WTC11 (cell line): ENCODE measurements around the gene SNRPE. TPM values are rescaled to one million over a fixed set of nuclear protein-coding genes. Genes with fewer than 3 reads are reported as not detected.

ENCODE experiments used
- ATAC-seq: fragments of 200-7000 bp; cut with Tn5 transposase; 2 replicates; pipeline ENCODE4 v1.10.0; 2021; ENCODE audit warnings: mild to moderate bottlenecking, moderate library complexity
- CTCF ChIA-PET: fragments of 300-600 bp; sonication (Branson Sonifier 250); formaldehyde crosslinking; loops from one replicate; lab custom pipeline; 2021; ENCODE audit warnings: antibody characterized with exemption; lab: Charles Lee
- POLR2A ChIA-PET: fragments of 350-600 bp; sonication (Branson Sonifier 250); formaldehyde crosslinking; loops from one replicate; lab custom pipeline; 2021; ENCODE audit warnings: antibody characterized with exemption; lab: Charles Lee
- DNase-seq: peaks from one replicate; pipeline ENCODE4 v3.0.0; 2021; ENCODE audit warnings: low spot score
- H3K27ac Mint-ChIP-seq: 2 replicates; pipeline ENCODE4 v1.8.0; 2021; ENCODE audit warnings: mixed read lengths
- H3K27me3 Mint-ChIP-seq: 2 replicates; pipeline ENCODE4 v1.8.0; 2021; ENCODE audit warnings: low read depth, mild to moderate bottlenecking, moderate library complexity, mixed read lengths
- H3K36me3 Mint-ChIP-seq: 2 replicates; pipeline ENCODE4 v1.8.0; 2021; ENCODE audit warnings: mixed read lengths
- H3K4me1 Mint-ChIP-seq: 2 replicates; pipeline ENCODE4 v1.8.0; 2022; ENCODE audit warnings: mixed read lengths
- H3K4me3 Mint-ChIP-seq: 2 replicates; pipeline ENCODE4 v1.8.0; 2021; ENCODE audit warnings: mild to moderate bottlenecking, moderate library complexity, mixed read lengths
- H3K9me3 Mint-ChIP-seq: 2 replicates; pipeline ENCODE4 v1.8.0; 2021; ENCODE audit warnings: mixed read lengths
- CBFB ChIP-seq: sonication (generic); formaldehyde crosslinking; IDR thresholded peaks from 2 replicates; pipeline ENCODE4 v1.8.1; 2022; ENCODE audit warnings: mild to moderate bottlenecking, low read depth, missing genetic modification reagents
- CDX4 ChIP-seq: fragments of 250-450 bp; sonication (Bioruptor Pico); IDR thresholded peaks from 2 replicates; pipeline ENCODE4 v1.9.0; 2021; ENCODE audit warnings: moderate library complexity, mild to moderate bottlenecking, inconsistent platforms, borderline replicate concordance
- CREB1 ChIP-seq: sonication (generic); formaldehyde crosslinking; IDR thresholded peaks from 2 replicates; pipeline ENCODE4 v1.8.0; 2023; ENCODE audit warnings: mild to moderate bottlenecking, missing genetic modification reagents
- E2F1 ChIP-seq: sonication (generic); formaldehyde crosslinking; IDR thresholded peaks from 2 replicates; pipeline ENCODE4 v1.8.0; 2022; ENCODE audit warnings: mild to moderate bottlenecking, missing genetic modification reagents
- ELF4 ChIP-seq: sonication (generic); formaldehyde crosslinking; IDR thresholded peaks from 2 replicates; pipeline ENCODE4 v1.8.1; 2022; ENCODE audit warnings: low read depth, mild to moderate bottlenecking, moderate library complexity, missing genetic modification reagents
- ERG ChIP-seq: fragments of 250-450 bp; sonication (Bioruptor Pico); IDR thresholded peaks from 2 replicates; pipeline ENCODE4 v1.8.0; 2021; ENCODE audit warnings: mild to moderate bottlenecking
- ESRRA ChIP-seq: sonication (generic); formaldehyde crosslinking; IDR thresholded peaks from 2 replicates; pipeline ENCODE4 v1.8.1; 2022; ENCODE audit warnings: mild to moderate bottlenecking, missing genetic modification reagents, borderline replicate concordance
- FOXJ3 ChIP-seq: sonication (generic); formaldehyde crosslinking; IDR thresholded peaks from 2 replicates; pipeline ENCODE4 v1.9.0; 2021; ENCODE audit warnings: missing genetic modification reagents, mild to moderate bottlenecking, borderline replicate concordance
- HMGA2 ChIP-seq: fragments of 250-450 bp; sonication (Bioruptor Pico); IDR thresholded peaks from 2 replicates; pipeline ENCODE4 v1.4.0; 2021; ENCODE audit warnings: mild to moderate bottlenecking, moderate library complexity
- MYBL2 ChIP-seq: sonication (generic); formaldehyde crosslinking; IDR thresholded peaks from 2 replicates; pipeline ENCODE4 v1.8.1; 2023; ENCODE audit warnings: mild to moderate bottlenecking, moderate library complexity, missing genetic modification reagents
- NFE2L1 ChIP-seq: sonication (generic); formaldehyde crosslinking; IDR thresholded peaks from 2 replicates; pipeline ENCODE4 v1.8.1; 2023; ENCODE audit warnings: missing genetic modification reagents
- PRRX2 ChIP-seq: fragments of 250-450 bp; sonication (Bioruptor Pico); IDR thresholded peaks from 2 replicates; pipeline ENCODE4 v1.8.0; 2021; ENCODE audit warnings: mild to moderate bottlenecking
- SP1 ChIP-seq: sonication (generic); formaldehyde crosslinking; conservative IDR thresholded peaks from 2 replicates; pipeline ENCODE4 v1.8.1; 2022; ENCODE audit warnings: missing genetic modification reagents
- ZNF138 ChIP-seq: sonication (generic); formaldehyde crosslinking; conservative IDR thresholded peaks from 2 replicates; pipeline ENCODE4 v1.8.1; 2022; ENCODE audit warnings: mild to moderate bottlenecking, moderate library complexity, missing genetic modification reagents
- total RNA-seq: library from RNA; stranded (reverse); gene quantifications from 3 replicates; pipeline ENCODE4 v1.2.3, GENCODE V29; 2021
- TF ChIP-seq, protein P1 (sequence below): fragments of 250-450 bp; sonication (Bioruptor Pico); IDR thresholded peaks from 2 replicates; pipeline ENCODE4 v1.9.0; 2021; ENCODE audit warnings: mild to moderate bottlenecking
- TF ChIP-seq, protein P2 (sequence below): sonication (generic); formaldehyde crosslinking; IDR thresholded peaks from 2 replicates; pipeline ENCODE4 v1.8.1; 2022; ENCODE audit warnings: low read depth, missing genetic modification reagents, borderline replicate concordance
- TF ChIP-seq, protein P3 (sequence below): fragments of 200-600 bp; IDR thresholded peaks from 2 replicates; pipeline ENCODE4 v1.8.0; 2022; ENCODE audit warnings: antibody characterized with exemption

Gene SNRPE
- total RNA-seq, 1 experiment from 2014 or later, result 260 TPM

DNA sequence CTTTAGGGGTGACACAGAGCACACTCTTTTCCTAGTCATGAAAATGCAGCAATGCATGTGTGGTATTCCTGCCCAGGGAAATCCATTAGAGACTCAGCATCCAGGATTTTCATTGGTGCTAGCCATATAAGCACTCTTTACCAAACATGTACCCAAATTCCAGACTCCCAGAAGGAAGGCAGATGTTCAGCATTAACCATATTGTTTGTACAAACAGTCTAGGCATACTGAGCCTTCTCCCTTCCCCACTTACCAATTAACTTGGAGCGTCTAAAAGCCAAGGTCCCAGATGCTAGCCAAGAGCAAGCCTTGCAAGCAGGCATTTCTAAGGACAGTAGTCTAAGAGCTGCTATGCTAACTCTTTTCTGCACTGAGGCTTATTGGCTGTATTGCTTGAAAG is 38.1 kb upstream of the SNRPE start:
- ATAC-seq (no peak), DNase-seq (no peak)
- no peaks in the 10 kb centered on the region for H3K9me3 Mint-ChIP-seq
- H3K4me1 Mint-ChIP-seq, result peaks cover 5% of the 10 kb centered on the region
- no peak for TF ChIP-seq E2F1 (CRISPR knock-in tag)
- no peak for TF ChIP-seq NFE2L1 (CRISPR knock-in tag)
- TF ChIP-seq, protein P1, sequence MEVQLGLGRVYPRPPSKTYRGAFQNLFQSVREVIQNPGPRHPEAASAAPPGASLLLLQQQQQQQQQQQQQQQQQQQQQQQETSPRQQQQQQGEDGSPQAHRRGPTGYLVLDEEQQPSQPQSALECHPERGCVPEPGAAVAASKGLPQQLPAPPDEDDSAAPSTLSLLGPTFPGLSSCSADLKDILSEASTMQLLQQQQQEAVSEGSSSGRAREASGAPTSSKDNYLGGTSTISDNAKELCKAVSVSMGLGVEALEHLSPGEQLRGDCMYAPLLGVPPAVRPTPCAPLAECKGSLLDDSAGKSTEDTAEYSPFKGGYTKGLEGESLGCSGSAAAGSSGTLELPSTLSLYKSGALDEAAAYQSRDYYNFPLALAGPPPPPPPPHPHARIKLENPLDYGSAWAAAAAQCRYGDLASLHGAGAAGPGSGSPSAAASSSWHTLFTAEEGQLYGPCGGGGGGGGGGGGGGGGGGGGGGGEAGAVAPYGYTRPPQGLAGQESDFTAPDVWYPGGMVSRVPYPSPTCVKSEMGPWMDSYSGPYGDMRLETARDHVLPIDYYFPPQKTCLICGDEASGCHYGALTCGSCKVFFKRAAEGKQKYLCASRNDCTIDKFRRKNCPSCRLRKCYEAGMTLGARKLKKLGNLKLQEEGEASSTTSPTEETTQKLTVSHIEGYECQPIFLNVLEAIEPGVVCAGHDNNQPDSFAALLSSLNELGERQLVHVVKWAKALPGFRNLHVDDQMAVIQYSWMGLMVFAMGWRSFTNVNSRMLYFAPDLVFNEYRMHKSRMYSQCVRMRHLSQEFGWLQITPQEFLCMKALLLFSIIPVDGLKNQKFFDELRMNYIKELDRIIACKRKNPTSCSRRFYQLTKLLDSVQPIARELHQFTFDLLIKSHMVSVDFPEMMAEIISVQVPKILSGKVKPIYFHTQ, result no peak
- TF ChIP-seq CBFB (CRISPR knock-in tag), result no peak
- TF ChIP-seq CDX4 (CRISPR knock-in tag), result no peak
- TF ChIP-seq PRRX2 (CRISPR knock-in tag), result no peak
- no peak for TF ChIP-seq MYBL2
- TF ChIP-seq, protein P2, sequence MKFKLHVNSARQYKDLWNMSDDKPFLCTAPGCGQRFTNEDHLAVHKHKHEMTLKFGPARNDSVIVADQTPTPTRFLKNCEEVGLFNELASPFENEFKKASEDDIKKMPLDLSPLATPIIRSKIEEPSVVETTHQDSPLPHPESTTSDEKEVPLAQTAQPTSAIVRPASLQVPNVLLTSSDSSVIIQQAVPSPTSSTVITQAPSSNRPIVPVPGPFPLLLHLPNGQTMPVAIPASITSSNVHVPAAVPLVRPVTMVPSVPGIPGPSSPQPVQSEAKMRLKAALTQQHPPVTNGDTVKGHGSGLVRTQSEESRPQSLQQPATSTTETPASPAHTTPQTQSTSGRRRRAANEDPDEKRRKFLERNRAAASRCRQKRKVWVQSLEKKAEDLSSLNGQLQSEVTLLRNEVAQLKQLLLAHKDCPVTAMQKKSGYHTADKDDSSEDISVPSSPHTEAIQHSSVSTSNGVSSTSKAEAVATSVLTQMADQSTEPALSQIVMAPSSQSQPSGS (CRISPR knock-in tag), result no peak
- no peak for TF ChIP-seq CREB1 (CRISPR knock-in tag)
- TF ChIP-seq ERG (CRISPR knock-in tag), result no peak
- TF ChIP-seq SP1 (CRISPR knock-in tag), result no peak
- no peak for TF ChIP-seq FOXJ3 (CRISPR knock-in tag)
- TF ChIP-seq ZNF138, result no peak
- TF ChIP-seq, protein P3, sequence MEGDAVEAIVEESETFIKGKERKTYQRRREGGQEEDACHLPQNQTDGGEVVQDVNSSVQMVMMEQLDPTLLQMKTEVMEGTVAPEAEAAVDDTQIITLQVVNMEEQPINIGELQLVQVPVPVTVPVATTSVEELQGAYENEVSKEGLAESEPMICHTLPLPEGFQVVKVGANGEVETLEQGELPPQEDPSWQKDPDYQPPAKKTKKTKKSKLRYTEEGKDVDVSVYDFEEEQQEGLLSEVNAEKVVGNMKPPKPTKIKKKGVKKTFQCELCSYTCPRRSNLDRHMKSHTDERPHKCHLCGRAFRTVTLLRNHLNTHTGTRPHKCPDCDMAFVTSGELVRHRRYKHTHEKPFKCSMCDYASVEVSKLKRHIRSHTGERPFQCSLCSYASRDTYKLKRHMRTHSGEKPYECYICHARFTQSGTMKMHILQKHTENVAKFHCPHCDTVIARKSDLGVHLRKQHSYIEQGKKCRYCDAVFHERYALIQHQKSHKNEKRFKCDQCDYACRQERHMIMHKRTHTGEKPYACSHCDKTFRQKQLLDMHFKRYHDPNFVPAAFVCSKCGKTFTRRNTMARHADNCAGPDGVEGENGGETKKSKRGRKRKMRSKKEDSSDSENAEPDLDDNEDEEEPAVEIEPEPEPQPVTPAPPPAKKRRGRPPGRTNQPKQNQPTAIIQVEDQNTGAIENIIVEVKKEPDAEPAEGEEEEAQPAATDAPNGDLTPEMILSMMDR, result no peak
- no peak overlapping the region for H3K27ac Mint-ChIP-seq
- POLR2A ChIA-PET, result no interaction called here
- H3K27me3 Mint-ChIP-seq, result no peaks in the 10 kb centered on the region
- peaks cover 63% of the 10 kb centered on the region for H3K36me3 Mint-ChIP-seq
- no peak overlapping the region for H3K4me3 Mint-ChIP-seq
- CTCF ChIA-PET, result no interaction called here

GRCh38 chr1:203826175-203826574 is 35.2 kb upstream of the SNRPE start:
- H3K4me1 Mint-ChIP-seq, result peaks cover 5% of the 10 kb centered on the region
- no peaks in the 10 kb centered on the region for H3K27me3 Mint-ChIP-seq
- ATAC-seq (no peak), DNase-seq (no peak)
- ChIA-PET CTCF (interaction anchor here (1.0 kb wide), 1 partner anchor 381 kb away, joined by 3 read pairs; no protein-coding TSS in a partner anchor), POLR2A (no interaction called here)
- H3K4me3 Mint-ChIP-seq, result no peak overlapping the region
- H3K36me3 Mint-ChIP-seq, result peaks cover 72% of the 10 kb centered on the region
- no peaks in the 10 kb centered on the region for H3K9me3 Mint-ChIP-seq
- H3K27ac Mint-ChIP-seq, result no peak overlapping the region
- TF ChIP-seq HMGA2 (CRISPR knock-in tag) (peak; percentile 97), ELF4 (CRISPR knock-in tag) (no peak), ESRRA (CRISPR knock-in tag) (no peak)
